HAP-1 (cell line): Measurements from ENCODE around the gene RUNX1.

Experiments
- DNase-seq, 2 experiments: peaks; one replicate each; pipeline ENCODE4 v3.0.0-alpha.2; 2016 to 2020; ENCODE audit warnings: low spot score in 2 of 2
- H3K27me3 ChIP-seq: fragments of 250-450 bp; sonication (Bioruptor Pico); 2 replicates; pipeline ENCODE4 v1.5.1; 2020; ENCODE audit warnings: low read depth, mild to moderate bottlenecking, moderate library complexity
- H3K36me3 ChIP-seq: fragments of 250-450 bp; sonication (Bioruptor Pico); replicated peaks from 2 replicates; pipeline ENCODE4 v1.5.1; 2020; ENCODE audit warnings: mild to moderate bottlenecking
- H3K4me1 ChIP-seq: fragments of 250-450 bp; sonication (Bioruptor Pico); 2 replicates; pipeline ENCODE4 v1.5.1; 2020; ENCODE audit warnings: mild to moderate bottlenecking
- H3K4me3 ChIP-seq: fragments of 250-450 bp; sonication (Bioruptor Pico); 2 replicates; pipeline ENCODE4 v1.5.1; 2020; ENCODE audit warnings: mild to moderate bottlenecking, moderate library complexity
- H3K9me3 ChIP-seq: fragments of 250-450 bp; sonication (Bioruptor Pico); 2 replicates; pipeline ENCODE4 v1.5.1; 2020; ENCODE audit warnings: mild to moderate bottlenecking, moderate library complexity
- in situ Hi-C: fragments of 300-500 bp; cut with MboI; formaldehyde crosslinking; loops from 3 replicates; pipeline ENCODE4 v1.14.3; 2020; ENCODE audit warnings: low sequenced_read_pairs, inconsistent platforms, mixed read lengths

Gene RUNX1

GRCh38 chr21:35025206-35026152, 23.6 kb downstream of the RUNX1 start:
- no peak for DNase-seq
- Histone ChIP-seq H3K9me3 (no peaks in the 10 kb centered on the region), H3K4me1 (no peaks in the 10 kb centered on the region), H3K36me3 (no peaks in the 10 kb centered on the region), H3K4me3 (no peak overlapping the region), H3K27me3 (0 out of 2 replicates have a peak, but pooled peaks cover 4% of the 10 kb centered on the region)
- in situ Hi-C loops: no loop called here

- Histone ChIP-seq H3K4me3 (no peak overlapping the region), H3K27me3 (0 out of 2 replicates have a peak, but pooled peaks cover 4% of the 10 kb centered on the region), H3K9me3 (no peaks in the 10 kb centered on the region), H3K36me3 (no peaks in the 10 kb centered on the region), H3K4me1 (no peaks in the 10 kb centered on the region)
- DNase-seq: no peak
- in situ Hi-C loops: no loop called here
Observed at GRCh38 chr21:35024513-35024912, 24.6 kb downstream of the RUNX1 start.

GRCh38 chr21:35024071-35024420, 25.1 kb downstream of the RUNX1 start:
- no peak for DNase-seq
- in situ Hi-C loops: no loop called here
- Histone ChIP-seq H3K4me3 (no peak overlapping the region), H3K36me3 (no peaks in the 10 kb centered on the region), H3K27me3 (0 out of 2 replicates have a peak, but pooled peaks cover 4% of the 10 kb centered on the region), H3K9me3 (no peaks in the 10 kb centered on the region), H3K4me1 (no peaks in the 10 kb centered on the region)

GRCh38 chr21:35023396-35024070, 25.6 kb downstream of the RUNX1 start:
- Histone ChIP-seq H3K4me1 (no peaks in the 10 kb centered on the region), H3K36me3 (no peaks in the 10 kb centered on the region), H3K9me3 (no peaks in the 10 kb centered on the region), H3K4me3 (no peak overlapping the region), H3K27me3 (0 out of 2 replicates have a peak, but pooled peaks cover 4% of the 10 kb centered on the region)
- in situ Hi-C loops: no loop called here
- DNase-seq: no peak

- H3K4me3 ChIP-seq: no peak overlapping the region
- H3K27me3 ChIP-seq: 0 out of 2 replicates have a peak, but pooled peaks cover 4% of the 10 kb centered on the region
- H3K36me3 ChIP-seq: no peaks in the 10 kb centered on the region
- no peak for DNase-seq
- in situ Hi-C loops: no loop called here
- H3K9me3 ChIP-seq: no peaks in the 10 kb centered on the region
- no peaks in the 10 kb centered on the region for H3K4me1 ChIP-seq
Observed at GRCh38 chr21:35021546-35021945, 27.6 kb downstream of the RUNX1 start.

- no peaks in the 10 kb centered on the region for H3K9me3 ChIP-seq
- H3K4me1 ChIP-seq: no peaks in the 10 kb centered on the region
- H3K36me3 ChIP-seq: no peaks in the 10 kb centered on the region
- in situ Hi-C loops: no loop called here
- 0 out of 2 replicates have a peak, but pooled peaks cover 3% of the 10 kb centered on the region for H3K27me3 ChIP-seq
- no peak overlapping the region for H3K4me3 ChIP-seq
- DNase-seq: no peak
Observed at GRCh38 chr21:35020902-35021301, 28.2 kb downstream of the RUNX1 start.

GRCh38 chr21:35020436-35020835, 28.7 kb downstream of the RUNX1 start:
- Histone ChIP-seq H3K36me3 (no peaks in the 10 kb centered on the region), H3K27me3 (no peaks in the 10 kb centered on the region), H3K9me3 (no peaks in the 10 kb centered on the region), H3K4me3 (no peak overlapping the region), H3K4me1 (no peaks in the 10 kb centered on the region)
- no peak for DNase-seq
- in situ Hi-C loops: no loop called here

- in situ Hi-C loops: no loop called here
- no peaks in the 10 kb centered on the region for H3K9me3 ChIP-seq
- no peaks in the 10 kb centered on the region for H3K4me1 ChIP-seq
- DNase-seq: no peak
- no peaks in the 10 kb centered on the region for H3K36me3 ChIP-seq
- no peaks in the 10 kb centered on the region for H3K27me3 ChIP-seq
- no peak overlapping the region for H3K4me3 ChIP-seq
Observed at GRCh38 chr21:35019631-35020032, 29.5 kb downstream of the RUNX1 start.

- H3K36me3 ChIP-seq: no peaks in the 10 kb centered on the region
- in situ Hi-C loops: no loop called here
- H3K27me3 ChIP-seq: no peaks in the 10 kb centered on the region
- no peak for DNase-seq
- no peak overlapping the region for H3K4me3 ChIP-seq
- H3K4me1 ChIP-seq: no peaks in the 10 kb centered on the region
- H3K9me3 ChIP-seq: no peaks in the 10 kb centered on the region
Observed at GRCh38 chr21:35017256-35017655, 31.8 kb downstream of the RUNX1 start.

GRCh38 chr21:35016517-35017188, 32.4 kb downstream of the RUNX1 start:
- no peak for DNase-seq
- H3K36me3 ChIP-seq: no peaks in the 10 kb centered on the region
- H3K27me3 ChIP-seq: no peaks in the 10 kb centered on the region
- in situ Hi-C loops: no loop called here
- no peaks in the 10 kb centered on the region for H3K4me1 ChIP-seq
- no peak overlapping the region for H3K4me3 ChIP-seq
- no peaks in the 10 kb centered on the region for H3K9me3 ChIP-seq

GRCh38 chr21:35016071-35016470, 33.0 kb downstream of the RUNX1 start:
- no peaks in the 10 kb centered on the region for H3K9me3 ChIP-seq
- no peak overlapping the region for H3K4me3 ChIP-seq
- DNase-seq: no peak
- no peaks in the 10 kb centered on the region for H3K4me1 ChIP-seq
- H3K36me3 ChIP-seq: no peaks in the 10 kb centered on the region
- in situ Hi-C loops: no loop called here
- no peaks in the 10 kb centered on the region for H3K27me3 ChIP-seq

- no peaks in the 10 kb centered on the region for H3K27me3 ChIP-seq
- no peaks in the 10 kb centered on the region for H3K9me3 ChIP-seq
- no peaks in the 10 kb centered on the region for H3K36me3 ChIP-seq
- in situ Hi-C loops: no loop called here
- no peak overlapping the region for H3K4me3 ChIP-seq
- no peaks in the 10 kb centered on the region for H3K4me1 ChIP-seq
- DNase-seq: no peak
Observed at GRCh38 chr21:35015435-35016024, 33.6 kb downstream of the RUNX1 start.

GRCh38 chr21:35014302-35015041, 34.6 kb downstream of the RUNX1 start:
- Histone ChIP-seq H3K27me3 (no peaks in the 10 kb centered on the region), H3K4me3 (no peak overlapping the region), H3K9me3 (no peaks in the 10 kb centered on the region), H3K4me1 (no peaks in the 10 kb centered on the region), H3K36me3 (no peaks in the 10 kb centered on the region)
- in situ Hi-C loops: no loop called here
- DNase-seq: no peak
